Duodenal mucosa (tissue), 2 donors: Measurements from ENCODE around the gene PDIA5.

Experiments used
- H3K27ac ChIP-seq: one replicate; pipeline ENCODE4 v1.7.0; 2013; ENCODE audit warnings: low read depth, low read length
- H3K27me3 ChIP-seq, 2 donors: one replicate each; pipeline ENCODE4 v1.7.0; 2013; ENCODE audit warnings: low read length in 2 of 2, control low read depth in 1 of 2; ENCODE audit not compliant: insufficient read depth in 2 of 2, control insufficient read depth in 1 of 2
- H3K36me3 ChIP-seq, 2 donors: one replicate each; pipeline ENCODE4 v1.7.0; 2013; ENCODE audit warnings: low read length in 2 of 2, control low read depth in 1 of 2; ENCODE audit not compliant: insufficient read depth in 2 of 2, control insufficient read depth in 1 of 2
- H3K4me1 ChIP-seq, 2 donors: one replicate each; pipeline ENCODE4 v1.7.0; 2013; ENCODE audit warnings: low read length in 2 of 2, control low read depth in 1 of 2; ENCODE audit not compliant: insufficient read depth in 2 of 2, control insufficient read depth in 1 of 2
- H3K4me3 ChIP-seq, 2 donors: one replicate each; pipeline ENCODE4 v1.7.0; 2013; ENCODE audit warnings: low read length in 2 of 2, low read depth in 1 of 2
- H3K9ac ChIP-seq, 2 donors: one replicate each; pipeline ENCODE4 v1.7.0; 2013; ENCODE audit warnings: low read length in 2 of 2, low read depth in 1 of 2
- H3K9me3 ChIP-seq, 2 donors: one replicate each; pipeline ENCODE4 v1.7.0; 2013; ENCODE audit warnings: low read length in 2 of 2, control low read depth in 1 of 2; ENCODE audit not compliant: control insufficient read depth in 1 of 2

PDIA5 gene

DNA sequence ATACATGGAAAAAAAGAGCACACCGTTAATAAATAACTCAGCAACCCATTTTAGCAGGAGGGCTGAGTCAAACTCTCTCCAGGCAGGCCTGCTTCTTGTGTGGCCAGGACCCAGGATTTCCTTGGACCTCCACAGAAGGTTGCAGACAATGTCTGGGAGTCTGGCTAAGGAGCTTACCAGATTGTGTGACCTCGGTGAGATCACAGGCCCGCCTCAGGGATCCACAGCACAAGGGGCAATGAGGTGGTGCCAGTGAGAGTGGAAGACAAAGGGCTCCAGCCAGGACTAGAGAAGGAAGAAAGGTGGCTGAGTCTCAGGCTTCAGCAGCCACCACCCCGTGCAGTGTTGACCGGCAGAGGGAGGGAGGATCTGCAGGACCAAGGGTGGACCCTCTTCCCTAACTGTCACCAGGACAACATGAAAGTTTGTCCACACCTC lies 102.7 kb downstream of the PDIA5 start:
- Histone ChIP-seq H3K4me3 (no peak overlapping the region), H3K36me3 (peaks cover 6 to 13% of the 10 kb centered on the region in 2 donors), H3K9me3 (no peaks in the 10 kb centered on the region), H3K4me1 (no peaks in the 10 kb centered on the region), H3K27me3 (no peaks in the 10 kb centered on the region), H3K9ac (no peak overlapping the region), H3K27ac (no peak overlapping the region)

DNA sequence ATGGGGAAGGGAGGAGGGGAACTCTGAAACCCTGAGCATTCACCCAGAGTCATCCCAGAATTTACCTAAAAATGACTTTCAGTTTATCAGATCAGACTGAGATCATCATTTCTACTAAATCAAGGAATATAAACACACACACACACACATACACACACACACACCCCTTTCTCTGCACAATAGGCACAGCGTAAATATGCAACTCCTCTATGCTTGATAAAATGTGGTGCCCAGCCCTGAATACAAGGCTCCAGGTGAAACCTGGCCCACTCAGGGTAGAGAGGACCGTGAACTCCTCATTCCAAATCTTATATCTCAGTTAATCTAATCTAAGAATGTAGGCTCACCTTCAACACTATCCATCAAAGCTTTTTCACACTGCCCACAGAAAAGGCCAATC lies 103.1 kb downstream of the PDIA5 start:
- H3K9me3 ChIP-seq = no peaks in the 10 kb centered on the region
- no peak overlapping the region for H3K4me3 ChIP-seq
- no peaks in the 10 kb centered on the region for H3K4me1 ChIP-seq
- no peak overlapping the region for H3K9ac ChIP-seq
- H3K27ac ChIP-seq = no peak overlapping the region
- H3K27me3 ChIP-seq = no peaks in the 10 kb centered on the region
- H3K36me3 ChIP-seq = peaks cover 4 to 9% of the 10 kb centered on the region in 2 donors

DNA sequence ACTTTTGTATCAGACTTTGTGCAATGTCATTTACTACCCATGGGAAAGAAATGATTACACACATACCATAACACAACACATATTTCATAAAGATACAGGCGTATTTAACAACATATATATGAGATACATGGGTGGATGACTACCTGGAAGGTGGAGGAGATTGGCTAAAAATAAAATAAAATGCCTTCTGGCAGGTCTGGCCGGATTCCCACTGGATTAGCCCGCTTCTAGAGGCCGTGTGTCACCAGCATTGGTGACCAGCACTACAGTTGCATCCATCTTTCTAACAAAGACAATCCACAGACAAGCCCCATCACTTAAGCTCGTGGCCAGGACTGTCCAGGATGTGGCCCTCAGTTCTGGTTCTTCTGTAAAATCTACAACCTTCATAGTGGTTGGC lies 114.0 kb downstream of the PDIA5 start:
- no peak overlapping the region for H3K27ac ChIP-seq
- H3K4me3 ChIP-seq = no peak overlapping the region
- no peaks in the 10 kb centered on the region for H3K9me3 ChIP-seq
- no peaks in the 10 kb centered on the region for H3K36me3 ChIP-seq
- H3K27me3 ChIP-seq = no peaks in the 10 kb centered on the region
- no peak overlapping the region for H3K9ac ChIP-seq
- no peaks in the 10 kb centered on the region for H3K4me1 ChIP-seq

DNA sequence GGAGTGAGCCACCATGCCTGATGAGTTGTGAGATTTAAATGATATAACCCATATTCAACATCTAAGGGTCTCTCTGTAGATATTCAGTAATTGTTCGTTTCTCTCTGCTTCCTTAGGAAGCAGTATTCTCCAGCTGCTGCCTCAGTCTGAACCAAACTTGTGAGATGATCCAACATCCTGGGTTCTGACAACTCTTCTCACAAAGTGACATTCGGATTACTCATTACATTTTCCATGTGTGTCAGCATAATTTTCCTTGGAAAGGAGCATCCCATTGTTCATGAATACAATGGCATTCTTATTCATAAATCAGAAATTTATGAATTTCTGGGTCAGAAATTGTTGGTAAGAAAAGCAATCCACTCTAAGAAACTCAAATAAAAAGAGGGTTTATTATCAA lies 119.9 kb downstream of the PDIA5 start:
- H3K4me1 ChIP-seq = no peaks in the 10 kb centered on the region
- no peak overlapping the region for H3K9ac ChIP-seq
- H3K4me3 ChIP-seq = no peak overlapping the region
- no peaks in the 10 kb centered on the region for H3K9me3 ChIP-seq
- no peaks in the 10 kb centered on the region for H3K27me3 ChIP-seq
- no peaks in the 10 kb centered on the region for H3K36me3 ChIP-seq
- no peak overlapping the region for H3K27ac ChIP-seq

DNA sequence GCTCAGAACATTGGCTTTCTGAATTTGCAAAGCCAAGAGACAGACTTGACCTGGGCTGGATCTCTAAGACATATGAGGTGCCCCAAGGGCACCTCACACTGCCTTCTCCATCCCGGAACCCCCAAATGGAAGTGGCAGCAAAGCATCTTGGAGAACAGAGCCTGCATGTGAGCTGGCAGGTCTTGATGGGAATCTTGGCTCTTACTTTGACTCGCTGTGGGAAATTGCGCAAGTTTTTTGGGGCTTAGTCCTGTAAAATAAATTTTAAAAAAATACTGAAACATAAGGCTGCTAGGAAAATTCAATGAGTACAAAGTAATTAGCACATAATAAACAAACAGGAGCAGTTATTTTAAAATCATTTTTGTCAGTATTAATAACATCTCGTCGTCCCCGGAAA lies 121.2 kb downstream of the PDIA5 start:
- Histone ChIP-seq H3K36me3 (no peaks in the 10 kb centered on the region), H3K27me3 (no peaks in the 10 kb centered on the region), H3K4me3 (no peak overlapping the region), H3K4me1 (no peaks in the 10 kb centered on the region), H3K27ac (no peak overlapping the region), H3K9ac (no peak overlapping the region), H3K9me3 (no peaks in the 10 kb centered on the region)

DNA sequence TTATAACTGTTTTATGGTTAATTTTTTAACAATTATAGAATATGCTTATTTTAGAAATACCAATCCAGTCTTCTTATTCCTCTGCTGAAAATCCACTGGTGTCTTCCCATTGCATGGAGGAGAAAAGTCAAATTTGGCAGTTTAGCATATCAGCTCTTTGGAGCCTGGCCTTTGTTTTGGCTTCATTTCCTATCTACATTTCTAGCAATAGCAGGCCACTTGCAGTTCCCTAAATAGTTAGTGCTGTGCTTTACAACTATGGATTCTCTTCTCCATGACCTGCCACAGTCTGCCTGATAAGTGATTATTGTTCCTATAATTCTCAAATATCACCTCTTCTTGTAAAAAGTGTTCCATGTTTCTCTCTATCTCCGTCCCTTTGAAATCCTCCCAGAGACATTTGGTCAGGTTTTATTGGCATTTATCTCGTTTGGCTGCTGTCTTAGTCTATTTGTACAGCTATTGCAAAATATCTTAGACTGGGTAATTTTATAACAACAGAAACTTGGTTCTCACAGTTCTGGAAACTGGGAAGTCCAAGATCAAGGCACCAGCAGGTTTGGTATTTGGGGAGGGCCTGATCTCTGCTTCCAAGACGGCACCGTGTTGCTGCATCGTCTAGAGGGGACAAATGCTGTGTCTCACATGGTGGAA lies 126.8 kb downstream of the PDIA5 start:
- Histone ChIP-seq H3K4me1 (no peaks in the 10 kb centered on the region), H3K4me3 (no peak overlapping the region), H3K9me3 (no peaks in the 10 kb centered on the region), H3K36me3 (no peaks in the 10 kb centered on the region), H3K9ac (no peak overlapping the region), H3K27me3 (no peaks in the 10 kb centered on the region), H3K27ac (no peak overlapping the region)

DNA sequence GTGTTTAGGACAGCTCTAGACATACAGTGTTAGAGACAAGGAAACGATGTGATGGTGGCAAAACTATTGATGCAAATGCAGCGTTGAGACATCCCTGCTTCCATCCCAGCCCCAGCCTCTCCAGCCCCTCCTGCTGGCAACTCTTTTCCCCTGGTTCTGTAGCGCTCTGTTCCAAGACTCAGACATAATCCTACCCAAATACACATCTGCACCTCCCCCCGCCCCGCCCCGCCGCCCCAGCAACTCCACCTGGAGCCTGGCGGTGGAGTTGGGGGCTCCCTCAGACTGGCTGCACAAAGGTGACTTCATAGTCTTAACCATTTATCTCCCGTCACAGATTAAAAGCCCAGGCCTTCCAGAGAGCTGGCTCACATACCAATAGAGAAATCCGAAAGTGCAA lies 127.7 kb downstream of the PDIA5 start:
- no peaks in the 10 kb centered on the region for H3K27me3 ChIP-seq
- no peaks in the 10 kb centered on the region for H3K36me3 ChIP-seq
- H3K27ac ChIP-seq = no peak overlapping the region
- no peaks in the 10 kb centered on the region for H3K9me3 ChIP-seq
- no peak overlapping the region for H3K9ac ChIP-seq
- no peaks in the 10 kb centered on the region for H3K4me1 ChIP-seq
- no peak overlapping the region for H3K4me3 ChIP-seq

DNA sequence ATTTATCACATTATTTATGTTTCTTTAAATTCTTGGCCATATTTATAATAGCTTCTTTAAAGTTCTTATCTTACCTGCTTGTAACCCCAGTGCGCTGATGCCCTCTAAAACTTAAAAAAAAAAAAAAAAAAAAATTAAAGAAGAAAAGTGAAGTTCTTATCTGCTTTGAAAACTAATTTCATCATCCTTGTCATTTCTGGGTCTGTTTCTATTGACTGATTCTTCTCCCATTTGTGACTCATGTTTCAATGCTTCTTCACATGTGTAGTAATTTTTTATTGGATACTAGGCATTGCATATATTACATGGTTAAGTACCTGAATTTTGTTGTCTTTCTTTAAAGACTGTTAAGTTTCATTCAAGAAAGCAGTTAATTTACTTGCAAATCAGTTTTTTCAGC lies 131.5 kb downstream of the PDIA5 start:
- no peak overlapping the region for H3K27ac ChIP-seq
- no peaks in the 10 kb centered on the region for H3K9me3 ChIP-seq
- peaks cover 11 to 17% of the 10 kb centered on the region in 2 donors for H3K4me1 ChIP-seq
- H3K36me3 ChIP-seq = no peaks in the 10 kb centered on the region
- H3K9ac ChIP-seq = no peak overlapping the region
- no peaks in the 10 kb centered on the region for H3K27me3 ChIP-seq
- H3K4me3 ChIP-seq = no peak overlapping the region

DNA sequence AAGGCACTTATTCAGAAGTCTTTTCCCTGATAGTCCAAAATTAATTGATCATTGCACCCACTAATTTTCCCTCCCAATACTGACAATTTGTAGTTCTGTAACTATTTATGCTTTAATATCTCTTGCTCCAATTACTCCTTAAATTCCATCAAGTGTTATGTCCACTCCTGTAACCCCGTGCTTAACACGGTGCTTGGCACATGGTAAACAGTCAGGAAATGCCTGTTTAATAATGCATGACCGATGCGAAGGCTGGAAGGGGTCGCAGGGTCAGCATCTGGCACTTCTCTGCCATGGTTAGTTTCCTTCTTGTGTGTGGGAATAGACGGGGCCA lies 134.4 kb downstream of the PDIA5 start:
- Histone ChIP-seq H3K9me3 (no peaks in the 10 kb centered on the region), H3K4me3 (peak overlapping the region; percentile 88 to 100), H3K36me3 (no peaks in the 10 kb centered on the region), H3K9ac (peak overlapping the region; percentile 98 to 99), H3K27me3 (no peaks in the 10 kb centered on the region), H3K4me1 (peaks cover 11 to 19% of the 10 kb centered on the region in 2 donors), H3K27ac (no peak overlapping the region)

DNA sequence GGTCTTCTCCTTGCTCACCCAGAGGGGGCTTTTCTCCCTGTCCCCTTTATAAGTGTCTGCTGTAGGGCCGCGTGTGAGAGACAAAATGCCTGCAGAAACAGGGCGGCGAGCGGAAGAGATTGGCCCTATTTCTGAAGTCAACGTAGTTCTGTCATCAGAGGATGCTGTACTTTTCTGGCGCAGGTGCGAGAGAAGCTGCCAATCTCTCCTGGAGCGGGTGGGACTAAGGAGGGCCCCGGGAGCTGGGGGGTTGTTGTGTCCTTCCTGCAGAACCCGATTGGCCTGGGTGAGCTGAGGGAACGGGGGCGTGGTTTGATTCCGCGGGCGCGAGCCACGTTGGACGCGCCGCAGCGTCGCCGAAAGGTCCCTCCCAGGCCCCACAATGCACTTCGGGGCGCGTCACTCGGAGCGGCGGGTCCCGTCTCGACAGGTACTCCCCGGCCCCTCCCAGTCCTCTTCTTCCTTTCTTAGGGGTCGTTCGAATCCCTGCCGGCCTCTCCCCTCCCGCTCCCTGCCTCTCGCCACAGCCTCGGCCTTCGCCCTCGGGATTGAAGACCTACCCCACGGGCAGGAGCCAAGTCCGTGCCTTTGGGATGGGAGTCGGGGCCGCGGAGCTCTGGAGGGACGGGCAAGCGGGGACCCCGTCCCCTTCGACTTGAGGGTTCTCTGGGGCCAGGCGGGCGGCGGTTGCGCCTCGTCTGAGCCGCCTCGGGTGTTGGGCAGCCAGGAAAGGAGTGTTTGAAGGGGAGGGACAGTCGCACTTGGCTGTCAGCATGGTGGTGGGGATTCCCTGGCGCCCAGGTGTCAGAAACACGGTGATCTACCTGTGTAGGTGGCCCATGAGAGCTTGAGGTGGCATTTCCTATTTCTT lies 135.0 kb downstream of the PDIA5 start, which contains the start of gene SEC22A:
TSS of gene SEC22A (plus strand) at position 387 of the 871 bp plus-strand sequence. CDS start 7,275 bp downstream, outside the sequence.
- Histone ChIP-seq H3K9ac (peak within 1 kb of the TSS; percentile 98 to 99), H3K27me3 (no peaks in the 10 kb centered on the region), H3K36me3 (no peaks in the 10 kb centered on the region), H3K4me1 (peaks cover 11 to 19% of the 10 kb centered on the region in 2 donors), H3K4me3 (peak within 1 kb of the TSS; percentile 88 to 100), H3K27ac (peak within 1 kb of the TSS; percentile 70), H3K9me3 (no peaks in the 10 kb centered on the region)
